B cell (primary cell): ENCODE measurements around the gene AQR. TPM values are rescaled to one million over a fixed set of nuclear protein-coding genes. Genes with fewer than 3 reads are reported as not detected.
A peak's percentile ranks its signal among the peaks of the same experiment; 100 is the strongest.

Experiments
- ATAC-seq: fragments of 200-7000 bp; cut with Tn5 transposase; one replicate; pipeline ENCODE4 v1.10.0; 2021; ENCODE audit warnings: low read depth, mild to moderate bottlenecking, moderate number of reproducible peaks, moderate library complexity
- CTCF ChIA-PET: fragments of 350-600 bp; sonication (Branson Sonifier 250); formaldehyde crosslinking; loops from one replicate; lab custom pipeline; 2021; ENCODE audit warnings: antibody characterized with exemption, inconsistent platforms; lab: Charles Lee
- POLR2A ChIA-PET: fragments of 350-600 bp; sonication (Branson Sonifier 250); formaldehyde crosslinking; loops from one replicate; lab custom pipeline; 2021; ENCODE audit warnings: antibody characterized with exemption; lab: Charles Lee
- DNase-seq: peaks from one replicate; pipeline ENCODE4 v3.0.0; 2013
- H2AFZ ChIP-seq: 2 replicates; pipeline ENCODE4 v1.6.1; 2012; ENCODE audit warnings: mild to moderate bottlenecking, low read depth, low read length; ENCODE audit not compliant: insufficient read depth, poor library complexity, severe bottlenecking
- H3K27ac ChIP-seq, 2 donors: 1 replicate in 1 of 2; 2 replicates in 1 of 2; pipeline ENCODE4 v1.5.1; 2012 to 2013; ENCODE audit warnings: low read length in 2 of 2, mild to moderate bottlenecking in 2 of 2, moderate library complexity in 1 of 2
- H3K27me3 ChIP-seq, 4 experiments: fragments of 200-600 bp in 1 of 4; sonication (generic) in 1 of 4; replicated peaks in 1 of 4; 1 replicate in 2 of 4; 2 replicates in 2 of 4; pipeline versions ENCODE4 v1.6.1 to v1.7.0; 2013 to 2016; ENCODE audit warnings: low read length in 3 of 4, mild to moderate bottlenecking in 2 of 4, mixed read lengths in 1 of 4, moderate library complexity in 1 of 4; ENCODE audit not compliant: insufficient read depth in 4 of 4, control insufficient read depth in 3 of 4; ENCODE audit errors: control extremely low read depth in 1 of 4
- H3K36me3 ChIP-seq, 2 experiments: replicated peaks in 1 of 2; 1 replicate in 1 of 2; 2 replicates in 1 of 2; pipeline versions ENCODE4 v1.6.1 to v1.7.1; 2013; ENCODE audit warnings: low read length in 1 of 2; ENCODE audit not compliant: insufficient read depth in 2 of 2, control insufficient read depth in 1 of 2; ENCODE audit errors: control extremely low read depth in 1 of 2, extremely low read depth in 1 of 2
- H3K4me1 ChIP-seq, 2 donors: fragments of 200-600 bp in 1 of 2; sonication (generic) in 1 of 2; 1 replicate in 1 of 2; 2 replicates in 1 of 2; pipeline versions ENCODE4 v1.5.1 to v1.6.1; 2013 to 2017; ENCODE audit warnings: low read length in 2 of 2; ENCODE audit not compliant: control insufficient read depth in 2 of 2, insufficient read depth in 2 of 2
- H3K4me2 ChIP-seq: replicated peaks from 2 replicates; pipeline ENCODE3; 2012; ENCODE audit warnings: mild to moderate bottlenecking, low read depth, low read length; ENCODE audit not compliant: poor library complexity, severe bottlenecking
- H3K4me3 ChIP-seq, 5 experiments: fragments of 200-600 bp in 1 of 5; sonication (generic) in 1 of 5; 1 replicate in 3 of 5; 2 replicates in 2 of 5; pipeline versions ENCODE4 v1.5.1 to v1.7.0; 2011 to 2016; ENCODE audit warnings: low read length in 4 of 5, mild to moderate bottlenecking in 4 of 5, low read depth in 2 of 5, control low read depth in 1 of 5, moderate library complexity in 1 of 5; ENCODE audit not compliant: insufficient read depth in 1 of 5; ENCODE audit errors: control extremely low read depth in 1 of 5, extremely low read depth in 1 of 5
- H3K79me2 ChIP-seq: fragments of 200-600 bp; sonication (generic); one replicate; pipeline ENCODE4 v1.6.0; 2016; ENCODE audit warnings: low read length; ENCODE audit not compliant: control insufficient read depth, insufficient read depth
- H3K9ac ChIP-seq: fragments of 200-600 bp; sonication (generic); 2 replicates; pipeline ENCODE4 v1.6.1; 2017; ENCODE audit warnings: mild to moderate bottlenecking, low read length, moderate library complexity
- H3K9me3 ChIP-seq, 3 donors: one replicate each; pipeline versions ENCODE4 v1.6.1 to v1.7.1; 2013; ENCODE audit warnings: low read length in 2 of 3; ENCODE audit not compliant: control insufficient read depth in 2 of 3, insufficient read depth in 1 of 3; ENCODE audit errors: control extremely low read depth in 1 of 3
- H4K20me1 ChIP-seq: 2 replicates; pipeline ENCODE4 v1.6.0; 2012; ENCODE audit warnings: mild to moderate bottlenecking, low read length; ENCODE audit not compliant: insufficient read depth, control insufficient read depth, poor library complexity, severe bottlenecking
- H3K27ac Mint-ChIP-seq: one replicate; pipeline ENCODE4 v1.8.0; 2021; ENCODE audit warnings: mixed read lengths
- H3K27me3 Mint-ChIP-seq: one replicate; pipeline ENCODE4 v1.8.0; 2021; ENCODE audit warnings: mixed read lengths
- H3K4me1 Mint-ChIP-seq: one replicate; pipeline ENCODE4 v1.8.0; 2021; ENCODE audit warnings: mixed read lengths
- H3K4me3 Mint-ChIP-seq: one replicate; pipeline ENCODE4 v1.8.0; 2021; ENCODE audit warnings: mixed read lengths
- H3K9me3 Mint-ChIP-seq: one replicate; pipeline ENCODE4 v1.8.0; 2022; ENCODE audit warnings: mixed read lengths; ENCODE audit not compliant: insufficient read depth
- EZH2 ChIP-seq: IDR thresholded peaks from 2 replicates; pipeline ENCODE4 v1.6.1; 2012; ENCODE audit warnings: borderline replicate concordance, low read depth, mild to moderate bottlenecking, moderate library complexity, low read length; ENCODE audit not compliant: insufficient read depth, poor library complexity, severe bottlenecking
- WGBS: methylation state at CpG from one replicate; pipeline ENCODE4 v1.1.5; 2013; ENCODE audit warnings: missing lambda C conversion rate; ENCODE audit not compliant: insufficient coverage; 5-methylcytosine and 5-hydroxymethylcytosine counted together
- intact Hi-C: fragments of 100-400 bp; cut with micrococcal nuclease; formaldehyde crosslinking; loops from one replicate; pipeline ENCODE4 v1.10.0; 2022
- polyA minus RNA-seq: library from RNA; depleted of rRNA, polyadenylated mRNA; stranded (reverse); fragments of >200 nt; gene quantifications from 2 replicates; pipeline ENCODE4 v1.2.3, GENCODE V29; 2012
- polyA plus RNA-seq: library from polyadenylated mRNA; depleted of rRNA; stranded (reverse); fragments of >200 nt; gene quantifications from 2 replicates; pipeline ENCODE4 v1.2.3, GENCODE V29; 2012
- total RNA-seq, 2 donors: library from RNA; stranded (reverse); fragments of 120-200 nt in 1 of 2; gene quantifications; 1 replicate in 1 of 2; 2 replicates in 1 of 2; pipeline versions ENCODE4 v1.2.3 to v1.2.4, GENCODE V29; 2013 to 2022
- TF ChIP-seq, protein P1 (sequence below): fragments of 200-600 bp; IDR thresholded peaks from one replicate; pipeline ENCODE4 v1.8.0; 2022; ENCODE audit warnings: antibody characterized with exemption, mild to moderate bottlenecking

Gene AQR
- total RNA-seq, result 41.7 and 46.6 TPM in 2 replicates
- total RNA-seq (2013), result 41.2 TPM
- polyA plus RNA-seq, result 24.2 and 26.4 TPM in 2 replicates
- 12.9 and 20.9 TPM in 2 replicates for polyA minus RNA-seq

DNA sequence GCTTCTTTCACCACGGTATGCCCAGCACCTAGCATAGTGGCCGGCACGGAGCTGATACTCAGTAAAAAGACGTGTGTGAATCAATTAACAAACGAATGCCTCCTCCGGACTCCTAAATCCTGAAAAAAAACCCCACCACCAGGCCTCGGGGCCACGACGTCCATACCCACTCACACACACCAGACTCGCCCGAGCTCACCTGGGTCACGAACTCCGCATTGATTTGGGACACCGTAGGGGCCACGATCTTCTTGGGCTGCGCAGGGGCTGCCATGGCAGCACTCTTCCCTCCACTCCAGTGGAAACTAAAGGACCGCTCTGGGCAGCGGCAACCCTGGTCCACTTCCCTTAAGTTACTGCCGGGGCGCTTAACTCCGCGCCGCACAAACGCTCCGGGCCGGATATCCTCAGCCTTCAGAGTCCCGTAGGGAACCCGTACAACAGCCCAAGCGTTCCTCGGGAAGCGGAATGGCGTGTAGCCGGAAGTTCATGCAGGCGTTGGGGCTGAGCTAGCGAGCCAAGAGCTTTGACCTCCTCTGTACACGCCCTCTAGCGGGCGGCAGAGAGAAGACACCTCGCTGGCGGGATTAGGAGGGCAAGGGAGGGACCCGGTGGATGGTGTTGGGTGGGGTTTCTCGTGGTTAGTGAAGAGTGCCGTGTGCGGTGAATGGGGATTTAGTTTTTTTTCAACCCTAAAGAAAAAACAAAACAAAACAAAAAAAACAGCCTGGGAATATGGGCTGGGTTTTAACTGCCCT is at the start of gene AQR:
TSS of gene AQR (minus strand) at position 403 of the 758 bp plus-strand sequence. CDS start at position 274, 129 bp downstream.
- Histone ChIP-seq H3K36me3 (peaks cover 0 to 2% of the 10 kb centered on the region in 2 experiments), H3K79me2 (peaks cover 52% of the 10 kb centered on the region)

More for the DNA sequence above, at the start of gene AQR:
- ATAC-seq (peak; percentile 99), DNase-seq (peak; percentile 93)
- H3K4me1 ChIP-seq, result peaks cover 14 to 17% of the 10 kb centered on the region in 2 donors
- H3K4me2 ChIP-seq, result peak within 1 kb of the TSS; percentile 77
- no peaks in the 10 kb centered on the region for H3K27me3 Mint-ChIP-seq
- peak within 1 kb of the TSS; percentile 92 for H2AFZ ChIP-seq
- intact Hi-C loops, result loop anchor here (1.0 kb wide), 1 partner anchor 19 kb away; the partner anchor contains the start of gene ZNF770
- H3K9me3 Mint-ChIP-seq, result no peaks in the 10 kb centered on the region
- H4K20me1 ChIP-seq, result peaks cover 6% of the 10 kb centered on the region
- H3K27me3 ChIP-seq, result no peaks in the 10 kb centered on the region
- WGBS, result under 1% methylated on average over 38 of the region's 44 CpGs
- peaks cover 36% of the 10 kb centered on the region for H3K4me1 Mint-ChIP-seq
- peak within 1 kb of the TSS; percentile 94 for H3K27ac Mint-ChIP-seq
- TF ChIP-seq EZH2, result no peak
- TF ChIP-seq, protein P1, sequence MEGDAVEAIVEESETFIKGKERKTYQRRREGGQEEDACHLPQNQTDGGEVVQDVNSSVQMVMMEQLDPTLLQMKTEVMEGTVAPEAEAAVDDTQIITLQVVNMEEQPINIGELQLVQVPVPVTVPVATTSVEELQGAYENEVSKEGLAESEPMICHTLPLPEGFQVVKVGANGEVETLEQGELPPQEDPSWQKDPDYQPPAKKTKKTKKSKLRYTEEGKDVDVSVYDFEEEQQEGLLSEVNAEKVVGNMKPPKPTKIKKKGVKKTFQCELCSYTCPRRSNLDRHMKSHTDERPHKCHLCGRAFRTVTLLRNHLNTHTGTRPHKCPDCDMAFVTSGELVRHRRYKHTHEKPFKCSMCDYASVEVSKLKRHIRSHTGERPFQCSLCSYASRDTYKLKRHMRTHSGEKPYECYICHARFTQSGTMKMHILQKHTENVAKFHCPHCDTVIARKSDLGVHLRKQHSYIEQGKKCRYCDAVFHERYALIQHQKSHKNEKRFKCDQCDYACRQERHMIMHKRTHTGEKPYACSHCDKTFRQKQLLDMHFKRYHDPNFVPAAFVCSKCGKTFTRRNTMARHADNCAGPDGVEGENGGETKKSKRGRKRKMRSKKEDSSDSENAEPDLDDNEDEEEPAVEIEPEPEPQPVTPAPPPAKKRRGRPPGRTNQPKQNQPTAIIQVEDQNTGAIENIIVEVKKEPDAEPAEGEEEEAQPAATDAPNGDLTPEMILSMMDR, result peak; percentile 76
- ChIA-PET CTCF (interaction anchor here (0.6 to 2.2 kb wide), 6 partner anchors 8 to 1610 kb away, joined by 3 to 37 read pairs (median 4); partner anchors contain the start of genes CDIN1 and ZNF770), POLR2A (interaction anchor here (0.9 to 2.3 kb wide), 4 partner anchors 15 to 931 kb away, joined by 3 to 48 read pairs (median 6); partner anchors contain the start of genes AVEN and ZNF770)
- H3K4me3 Mint-ChIP-seq, result peak within 1 kb of the TSS; percentile 98
- H3K9ac ChIP-seq, result peak within 1 kb of the TSS; percentile 86
- H3K4me3 ChIP-seq, result peak within 1 kb of the TSS; percentile 70 to 94 (median 91)
- H3K27ac ChIP-seq, result peak within 1 kb of the TSS; percentile 56 to 83
- no peaks in the 10 kb centered on the region for H3K9me3 ChIP-seq
